H1 (cell line): ENCODE measurements around the gene RWDD4. TPM values are rescaled to one million over a fixed set of nuclear protein-coding genes. Genes with fewer than 3 reads are reported as not detected.

Experiments
- ASH2L ChIP-seq: fragments of 200-600, 300-600 bp; sonication (generic); IDR thresholded peaks from one replicate; pipeline ENCODE4 v1.7.1; 2017; ENCODE audit warnings: low read length
- E2F6 ChIP-seq: IDR thresholded peaks from 2 replicates; pipeline ENCODE4 v1.6.1; 2012; ENCODE audit warnings: inconsistent platforms
- SP4 ChIP-seq: IDR thresholded peaks from 2 replicates; pipeline ENCODE4 v1.6.1; 2012; ENCODE audit warnings: low read length, inconsistent platforms
- polyA plus RNA-seq, 7 experiments: library from polyadenylated mRNA; depleted of rRNA in 3 of 7; stranded (reverse) in 5 of 7; unstranded in 2 of 7; fragments of >200 nt in 5 of 7; fragments of 200-250 nt in 2 of 7; gene quantifications; 1 replicate in 5 of 7; 2 replicates in 1 of 7; 4 replicates in 1 of 7; pipeline versions ENCODE4 v1.2.1 to v1.2.3, GENCODE V29; 2011 to 2013; ENCODE audit warnings: missing spikeins in 2 of 7, mixed read lengths in 2 of 7
- total RNA-seq: library from RNA; stranded (reverse); fragmentation: NEBNext Ultra II Directional; extraction: Animal tissue kit (Norgen Biotek cat#: 25700); gene quantifications from 2 replicates; pipeline ENCODE4 v1.2.1, GENCODE V29; 2021

Gene RWDD4
- total and polyA plus RNA-seq, 2 of the 8 experiments (the other 6 are each of a cell fraction or from before 2014, with no cell fraction given), result 5.4 to 18.9 TPM

GRCh38 chr4:183635741-183636140 is 23.2 kb downstream of the RWDD4 start (continued):
- no peak for TF ChIP-seq E2F6
- TF ChIP-seq ASH2L, result no peak
- no peak for TF ChIP-seq SP4
